GM12878 (cell line): ENCODE measurements around the gene PTGES3L.

Experiments used
- CTCF ChIP-seq, 3 experiments: IDR thresholded peaks in 2 of 3; conservative IDR thresholded peaks in 1 of 3; 2 replicates each; pipeline ENCODE4 v1.5.1; 2011; ENCODE audit warnings: low read depth in 3 of 3, low read length in 3 of 3, mild to moderate bottlenecking in 3 of 3, control low read depth in 2 of 3, moderate library complexity in 2 of 3, inconsistent platforms in 1 of 3, mixed read lengths in 1 of 3; ENCODE audit not compliant: control insufficient read depth in 2 of 3, insufficient read depth in 1 of 3; ENCODE audit errors: extremely low read depth in 1 of 3
- EZH2 ChIP-seq: IDR thresholded peaks from 2 replicates; pipeline ENCODE4 v1.6.1; 2012; ENCODE audit warnings: low read depth, mild to moderate bottlenecking, control low read depth, inconsistent platforms, low read length, borderline replicate concordance; ENCODE audit not compliant: control insufficient read depth
- SMARCA5 ChIP-seq: fragments of 450-650 bp; IDR thresholded peaks from 2 replicates; pipeline ENCODE4 v1.6.1; 2017; ENCODE audit warnings: mild to moderate bottlenecking

- TF ChIP-seq CTCF (IDR thresholded peaks at IDR 0.05 in 2 of 3, conservative IDR thresholded peaks at IDR 0.05 in 1 of 3; ENCODE audit: control insufficient read depth in 2 of 3, extremely low read depth in 1 of 3, insufficient read depth in 1 of 3, low read depth in 3 of 3, low read length in 3 of 3) (peak; percentile 23 to 79 (median 41); a peak in 5 of 6 replicates), SMARCA5 (no peak; the same call in 1 of the 2 replicates), EZH2 (no peak)
Measured at GRCh38 chr17:43006639-43007551, 27.0 kb upstream of the PTGES3L start, which contains the start of gene IFI35.
